ENCODE data around the gene CTAGE9.
"Not testable (repeated sequence)": the region's sequence is repeated elsewhere in the genome, so short reads cannot be mapped to it uniquely, and the experiment has no call there.

The CTAGE9 gene

DNA sequence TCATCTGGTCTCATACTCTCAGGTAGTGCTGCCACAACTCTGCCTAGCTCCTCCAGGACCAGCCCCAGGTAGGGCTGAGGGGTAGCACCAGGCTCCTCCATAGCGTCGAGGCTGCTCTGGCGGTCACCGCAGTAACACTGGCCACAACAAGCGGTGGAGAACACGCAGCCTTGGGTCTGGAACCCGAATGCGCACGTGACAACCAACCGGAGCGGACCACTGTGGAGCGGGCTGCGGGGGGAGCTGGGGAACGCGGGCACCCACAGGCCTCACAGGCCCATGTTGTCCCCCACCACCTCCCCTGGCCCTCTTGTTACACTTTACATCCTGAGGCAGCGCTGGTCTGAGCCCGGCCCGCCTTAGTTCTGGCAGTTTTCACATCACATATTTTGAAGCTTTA lies at the start of gene CTAGE9:
CTAGE9 (minus strand) TSS at position 101 of the 400 bp plus-strand sequence; CDS start at position 101, 0 bp downstream.
- FAIRE-seq, result not testable (repeated sequence)

DNA sequence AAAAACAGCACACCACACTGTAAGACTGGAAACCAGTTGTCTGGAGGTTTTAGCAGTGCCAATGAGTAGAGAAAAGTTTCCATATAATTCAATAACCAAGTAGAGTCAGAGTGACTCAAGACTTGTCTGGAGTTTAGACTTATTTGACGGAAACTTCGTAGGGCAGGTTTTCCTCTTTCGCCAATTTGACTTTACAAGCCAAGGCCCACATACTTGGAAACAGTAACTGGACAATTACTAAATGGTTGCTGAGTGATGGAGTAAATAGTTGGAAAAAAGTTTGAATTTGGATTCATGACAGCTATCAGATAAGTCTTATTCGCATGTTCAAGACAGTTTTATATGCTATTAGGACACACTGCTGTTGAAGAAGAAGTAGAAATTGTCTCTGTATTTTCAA lies 48.1 kb upstream of the CTAGE9 start:
- no peak for FAIRE-seq

- FAIRE-seq, result no peak
Observed at GRCh38 chr6:131756039-131756438, 45.2 kb upstream of the CTAGE9 start.

DNA sequence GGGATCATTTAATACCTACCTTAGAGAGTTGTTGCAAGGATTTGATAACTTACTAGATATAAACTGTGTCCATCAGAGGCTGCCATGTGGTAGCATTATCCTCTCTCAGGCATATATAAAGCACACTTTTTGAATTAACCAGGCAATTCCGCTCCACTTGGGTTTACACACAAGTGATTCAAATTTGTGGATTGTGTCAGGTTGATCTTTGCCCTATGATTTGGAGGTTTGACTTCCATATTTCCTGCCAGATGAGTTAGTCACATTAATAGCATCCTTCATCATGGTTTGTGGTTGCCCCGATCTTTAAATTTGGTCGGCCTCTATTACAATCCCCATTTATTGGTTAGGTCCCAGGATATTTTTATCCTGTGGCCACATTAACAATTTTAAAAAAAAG lies 44.8 kb upstream of the CTAGE9 start:
- no peak for FAIRE-seq

GRCh38 chr6:131754715-131755567 lies 44.1 kb upstream of the CTAGE9 start:
- FAIRE-seq, result no peak

DNA sequence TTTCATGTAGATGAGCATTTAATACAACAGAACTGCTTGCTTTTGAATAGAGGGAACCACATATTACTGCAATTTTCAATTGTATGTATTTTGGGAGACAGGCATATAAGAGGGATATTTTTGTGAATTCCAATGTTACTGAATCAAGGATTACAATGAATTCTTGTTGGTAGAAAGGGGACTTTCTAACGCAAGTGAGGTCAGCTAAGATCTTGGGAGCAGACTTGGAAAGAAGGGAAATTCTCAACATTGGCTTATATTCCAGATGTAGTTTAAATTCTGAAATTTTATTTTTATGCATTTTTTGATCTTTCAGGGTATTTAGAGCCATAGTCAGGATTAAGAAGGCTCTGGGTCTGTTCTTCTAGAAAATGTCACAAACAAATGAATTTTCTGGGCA lies 43.3 kb upstream of the CTAGE9 start:
- FAIRE-seq, result no peak

- not testable (repeated sequence) for FAIRE-seq
Observed at GRCh38 chr6:131751012-131751715, 40.3 kb upstream of the CTAGE9 start.

DNA sequence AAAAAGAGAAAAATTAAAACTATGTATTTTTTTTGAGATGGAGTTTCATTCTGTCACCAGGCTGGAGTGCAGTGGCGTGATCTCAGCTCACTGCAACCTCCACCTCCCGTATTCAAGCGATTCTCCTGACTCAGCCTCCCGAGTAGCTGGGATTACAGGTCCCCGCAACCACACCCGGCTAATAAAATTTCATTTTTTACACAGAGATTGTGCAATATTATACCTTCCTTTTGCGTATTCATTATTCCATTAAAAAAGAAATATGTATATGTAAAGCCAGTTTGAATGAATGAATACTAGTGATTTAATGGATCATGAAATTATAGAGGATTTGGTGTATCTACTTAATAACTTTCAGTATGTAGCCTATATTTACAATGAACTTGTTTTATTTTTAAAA lies 38.2 kb upstream of the CTAGE9 start:
- no peak for FAIRE-seq

DNA sequence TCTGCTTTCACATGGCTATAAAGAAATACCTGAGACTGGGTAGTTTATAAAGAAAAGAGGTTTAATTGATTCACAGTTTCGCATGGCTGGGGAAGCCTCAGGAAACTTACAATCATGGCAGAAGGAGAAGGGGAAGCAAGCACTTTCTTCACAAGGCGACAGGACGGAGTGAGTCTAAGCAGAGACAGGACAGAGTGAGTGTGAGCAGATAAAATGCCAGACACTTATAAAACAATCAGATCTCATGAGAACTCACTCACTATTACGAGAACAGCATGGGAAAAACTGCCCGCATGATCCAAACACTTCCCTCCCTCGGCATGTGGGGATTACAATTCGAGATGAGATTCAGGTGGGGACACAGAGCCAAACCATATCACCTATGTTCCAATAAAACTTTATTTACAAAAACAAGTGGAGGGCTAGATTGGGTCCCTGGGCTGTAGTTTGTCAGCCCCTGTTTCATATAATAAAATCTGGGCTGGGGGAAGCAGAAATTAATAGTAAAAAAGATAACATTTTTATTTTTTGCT lies 37.1 kb upstream of the CTAGE9 start:
- FAIRE-seq, result no peak

GRCh38 chr6:131745476-131745875 lies 34.7 kb upstream of the CTAGE9 start:
- FAIRE-seq, result no peak

GRCh38 chr6:131744432-131745287 lies 33.8 kb upstream of the CTAGE9 start:
- FAIRE-seq, result no peak

DNA sequence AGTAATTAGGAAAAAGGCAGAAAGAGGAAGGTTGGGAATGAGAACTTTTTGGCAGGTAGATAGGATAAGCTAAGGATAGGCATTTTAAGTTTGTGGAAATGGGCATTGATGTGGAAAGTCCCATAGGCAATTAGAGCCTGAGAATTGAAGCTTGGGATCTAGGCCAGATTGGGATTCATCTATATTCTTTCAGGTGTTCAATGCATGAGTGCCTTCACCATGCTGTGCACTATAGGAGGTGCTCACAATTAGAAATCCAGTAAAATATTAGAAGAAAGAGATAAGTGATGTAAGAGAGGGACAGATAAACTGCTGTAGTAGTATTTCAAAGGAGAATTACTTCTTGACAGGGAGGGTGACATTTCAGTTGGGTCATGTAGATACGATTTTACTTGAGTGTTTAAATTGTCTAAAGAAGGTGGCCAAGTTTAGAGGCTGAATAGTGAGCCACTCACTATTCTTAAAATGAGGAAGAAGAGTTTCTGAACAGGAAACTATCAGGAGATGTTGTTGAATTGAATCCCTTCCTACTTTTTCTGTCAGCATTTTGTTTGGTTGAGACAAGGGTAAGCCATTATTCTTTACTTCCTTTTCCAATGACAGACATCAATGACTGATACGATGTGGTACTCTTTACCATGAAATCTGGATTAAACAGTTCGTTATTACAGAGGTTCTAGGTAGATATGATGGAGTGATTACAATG lies 31.0 kb upstream of the CTAGE9 start:
- FAIRE-seq, result no peak

DNA sequence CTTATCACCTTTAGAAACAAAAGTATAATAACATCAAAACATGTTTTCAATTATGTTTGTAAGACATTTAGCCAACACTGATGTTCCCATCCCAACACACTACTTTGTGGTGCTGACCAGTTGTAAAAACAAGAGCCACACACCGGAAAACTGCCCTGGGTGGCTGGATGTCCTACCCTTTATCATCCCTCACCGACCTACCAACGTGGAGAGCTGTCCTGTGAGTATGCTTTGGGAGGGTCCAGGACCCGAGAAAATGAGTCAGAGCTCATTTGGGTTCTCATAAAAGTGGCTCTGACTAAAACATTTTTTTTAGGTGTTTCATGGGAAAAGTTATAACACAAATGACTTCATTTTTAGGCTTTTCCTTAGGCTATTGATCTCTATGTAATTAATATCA lies 29.3 kb upstream of the CTAGE9 start:
- no peak for FAIRE-seq

DNA sequence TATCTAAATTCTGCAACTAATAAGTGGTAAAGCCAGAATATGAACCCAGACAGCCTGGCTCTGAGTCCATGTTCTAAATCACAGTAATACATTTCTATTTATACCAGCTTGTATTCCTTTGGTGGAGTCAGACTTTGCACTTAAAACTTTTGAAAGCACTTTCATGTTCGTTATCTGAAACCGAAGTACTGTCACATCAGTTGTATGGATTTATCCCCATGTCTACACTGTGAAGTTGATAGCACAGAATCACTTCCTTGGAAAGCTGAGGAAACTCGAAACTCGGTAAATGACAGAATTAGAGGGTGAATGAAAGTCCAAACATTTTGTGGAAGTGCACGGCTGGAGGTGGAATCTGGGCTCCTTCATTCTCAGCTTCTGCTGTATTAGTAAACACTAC lies 28.3 kb upstream of the CTAGE9 start:
- no peak for FAIRE-seq

DNA sequence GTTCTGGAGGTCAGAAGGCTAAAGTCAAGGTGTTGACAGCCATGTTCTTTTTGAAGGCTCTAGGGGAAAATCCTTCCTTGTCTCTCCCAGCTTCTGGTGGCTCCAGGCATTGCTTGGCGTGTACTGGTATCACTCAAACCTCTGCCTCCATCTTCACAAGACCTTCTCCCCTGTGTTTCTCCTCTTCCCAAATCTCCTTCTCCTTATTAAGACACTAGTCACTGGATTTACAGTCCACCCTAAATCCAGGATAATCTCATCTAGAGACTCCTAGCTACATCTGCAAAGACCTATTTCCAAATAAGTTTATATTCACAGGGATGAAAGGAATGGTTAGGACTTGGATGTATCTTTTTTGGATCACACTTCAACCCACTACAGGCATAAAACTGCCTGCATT lies 26.0 kb upstream of the CTAGE9 start:
- no peak for FAIRE-seq

DNA sequence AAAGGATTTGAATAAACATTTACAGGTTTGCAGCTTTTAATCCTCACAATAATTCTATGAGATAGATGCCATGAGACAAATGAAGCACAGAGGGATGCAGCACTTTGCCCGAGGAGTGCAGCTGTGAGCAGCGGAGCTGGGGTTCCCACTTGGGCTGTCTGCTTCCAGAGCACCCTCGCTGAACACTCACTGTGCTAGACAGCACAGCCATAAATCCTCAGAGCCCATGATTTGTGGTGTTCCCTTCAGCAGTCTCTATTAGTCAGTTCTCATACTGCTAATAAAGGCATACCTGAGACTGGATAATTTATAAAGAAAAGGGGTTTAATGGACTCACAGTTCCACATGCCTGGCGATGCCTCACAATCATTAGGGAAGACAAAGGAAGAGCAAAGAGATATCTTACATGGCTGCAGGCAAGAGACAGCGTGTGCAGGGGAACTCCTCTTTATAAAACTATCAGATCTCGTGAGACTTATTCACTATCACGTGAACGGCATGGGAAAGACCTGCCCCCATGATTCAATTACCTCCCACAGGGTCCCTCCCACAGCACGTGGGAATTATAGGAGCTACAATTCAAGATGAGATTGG lies 25.3 kb upstream of the CTAGE9 start:
- FAIRE-seq, result no peak

GRCh38 chr6:131733376-131734016 lies 22.7 kb upstream of the CTAGE9 start:
- FAIRE-seq, result no peak

GRCh38 chr6:131731224-131731623 lies 20.4 kb upstream of the CTAGE9 start:
- no peak for FAIRE-seq

- FAIRE-seq, result no peak
Observed at GRCh38 chr6:131730264-131730663, 19.4 kb upstream of the CTAGE9 start.

DNA sequence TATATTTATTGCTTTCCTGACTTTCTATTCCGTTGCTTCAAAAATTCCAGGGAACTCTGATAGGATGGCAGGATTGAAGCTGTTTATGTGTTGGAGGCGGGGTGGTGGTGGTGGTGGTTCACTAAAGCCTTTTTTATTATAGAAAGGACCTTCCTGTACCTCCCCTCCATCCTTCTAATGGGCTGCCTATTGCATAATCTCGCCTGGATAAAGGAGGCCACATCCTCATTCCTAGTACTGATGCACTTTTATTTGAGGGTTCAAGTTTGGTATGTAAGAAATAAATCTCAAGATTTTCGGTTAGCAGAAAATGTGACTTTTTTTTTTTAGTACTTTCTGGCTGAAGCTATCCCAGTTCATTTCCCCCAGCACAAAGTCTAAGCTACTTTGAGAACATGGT lies 18.7 kb upstream of the CTAGE9 start:
- no peak for FAIRE-seq

GRCh38 chr6:131728296-131728939 lies 17.6 kb upstream of the CTAGE9 start:
- FAIRE-seq, result no peak

All from A204.1 (cell line).